GM12872 (cell line): ENCODE data around the gene KAT2A.
A peak's percentile ranks its signal among the peaks of the same experiment; 100 is the strongest.

Source experiments
- CTCF ChIP-seq: IDR thresholded peaks from 3 replicates; pipeline ENCODE4 v1.5.1; 2011; ENCODE audit warnings: low read depth, mild to moderate bottlenecking, low read length, moderate library complexity; ENCODE audit not compliant: insufficient read depth

Gene KAT2A

GRCh38 chr17:42120770-42121769 is at the start of gene KAT2A:
KAT2A (minus strand) TSS chr17:42121367; CDS start chr17:42121304, 63 bp downstream.
- no peak for TF ChIP-seq CTCF

GRCh38 chr17:42169351-42169750 is 48.2 kb upstream of the KAT2A start:
- no peak for TF ChIP-seq CTCF

GRCh38 chr17:42167807-42168206 is 46.6 kb upstream of the KAT2A start:
- no peak for TF ChIP-seq CTCF

GRCh38 chr17:42166196-42166763 is 45.1 kb upstream of the KAT2A start:
- no peak for TF ChIP-seq CTCF

GRCh38 chr17:42165751-42166150 is 44.6 kb upstream of the KAT2A start:
- no peak for TF ChIP-seq CTCF

- no peak for TF ChIP-seq CTCF
Observed at GRCh38 chr17:42163696-42164407, 42.7 kb upstream of the KAT2A start.

GRCh38 chr17:42163113-42163512 is 41.9 kb upstream of the KAT2A start:
- TF ChIP-seq CTCF, result peak; percentile 81
